SK-N-MC (cell line): Measurements from ENCODE around the gene WDFY1.

Experiments used
- EZH2 ChIP-seq: fragments of 200-600 bp; sonication (generic); IDR thresholded peaks from one replicate; pipeline ENCODE4 v1.6.1; 2017; ENCODE audit warnings: antibody characterized with exemption
- POLR2AphosphoS5 ChIP-seq: IDR thresholded peaks from 2 replicates; pipeline ENCODE4 v1.6.1; 2012; ENCODE audit warnings: mild to moderate bottlenecking, low read depth, low read length, borderline replicate concordance

GRCh38 chr2:223947711-223948205, 2.6 kb upstream of the WDFY1 start:
- TF ChIP-seq POLR2AphosphoS5 (no peak), EZH2 (no peak)
